OCI-LY1 (cell line): ENCODE data around the gene KLF5.

Source experiments
- H2AFZ ChIP-seq: fragments of 200-600 bp; sonication (generic), shearing (Covaris generic); 2 replicates; pipeline ENCODE4 v1.6.0; 2014; ENCODE audit warnings: antibody characterized with exemption, mild to moderate bottlenecking, low read length
- H3F3A ChIP-seq: fragments of 200-600 bp; sonication (generic), shearing (Covaris generic); 2 replicates; pipeline ENCODE4 v1.6.0; 2014; ENCODE audit warnings: mild to moderate bottlenecking, antibody characterized with exemption, low read length, moderate library complexity; ENCODE audit not compliant: insufficient read depth
- H3K27ac ChIP-seq: fragments of 200-600 bp; sonication (generic); 2 replicates; pipeline ENCODE4 v1.5.1; 2014; ENCODE audit warnings: low read length, mixed run types, mild to moderate bottlenecking, low read depth; ENCODE audit not compliant: poor library complexity, severe bottlenecking
- H3K27me3 ChIP-seq: fragments of 200-600 bp; sonication (generic); 2 replicates; pipeline ENCODE4 v1.6.0; 2014; ENCODE audit warnings: antibody characterized with exemption, mild to moderate bottlenecking, low read length, moderate library complexity; ENCODE audit not compliant: insufficient read depth
- H3K36me3 ChIP-seq: fragments of 200-600 bp; sonication (generic); 2 replicates; pipeline ENCODE4 v1.6.1; 2014; ENCODE audit warnings: mild to moderate bottlenecking, antibody characterized with exemption, low read length, moderate library complexity, mixed read lengths; ENCODE audit not compliant: insufficient read depth
- H3K4me1 ChIP-seq: fragments of 200-600 bp; sonication (generic); 2 replicates; pipeline ENCODE4 v1.5.1; 2014; ENCODE audit warnings: mild to moderate bottlenecking, low read length, moderate library complexity; ENCODE audit not compliant: insufficient read depth, severe bottlenecking
- H3K4me2 ChIP-seq: fragments of 200-600 bp; sonication (generic), shearing (Covaris generic); 2 replicates; pipeline ENCODE4 v1.6.1; 2014; ENCODE audit warnings: low read length
- H3K4me3 ChIP-seq: fragments of 200-600 bp; sonication (generic); 2 replicates; pipeline ENCODE4 v1.5.1; 2014; ENCODE audit warnings: low read length, low read depth, mild to moderate bottlenecking, mixed read lengths; ENCODE audit not compliant: poor library complexity, severe bottlenecking
- H3K79me2 ChIP-seq: fragments of 200-600 bp; shearing (Covaris generic); 2 replicates; pipeline ENCODE4 v1.6.1; 2016; ENCODE audit warnings: mixed run types, low read length, mixed read lengths; ENCODE audit not compliant: insufficient read depth
- H3K9ac ChIP-seq: fragments of 200-600 bp; sonication (generic), shearing (Covaris generic); 2 replicates; pipeline ENCODE4 v1.6.1; 2014; ENCODE audit warnings: mild to moderate bottlenecking, low read length, mixed read lengths
- H3K9me2 ChIP-seq: fragments of 200-600 bp; sonication (generic), shearing (Covaris generic); 2 replicates; pipeline ENCODE4 v1.6.1; 2014; ENCODE audit warnings: low read depth, mild to moderate bottlenecking, low read length, mixed read lengths
- H3K9me3 ChIP-seq: fragments of 200-600 bp; shearing (Covaris generic); 2 replicates; pipeline ENCODE4 v1.6.1; 2014; ENCODE audit warnings: low read length, mixed read lengths
- H4K20me1 ChIP-seq: fragments of 200-600 bp; sonication (generic), shearing (Covaris generic); 2 replicates; pipeline ENCODE4 v1.6.0; 2016; ENCODE audit warnings: mild to moderate bottlenecking, low read length; ENCODE audit not compliant: insufficient read depth
- CTCF ChIP-seq: fragments of 200-600 bp; sonication (generic), shearing (Covaris generic); IDR thresholded peaks from 2 replicates; pipeline ENCODE4 v1.5.1; 2017; ENCODE audit warnings: mild to moderate bottlenecking, antibody characterized with exemption, low read length, moderate library complexity, mixed read lengths
- EZH2 ChIP-seq: fragments of 200-600 bp; sonication (generic), shearing (Covaris generic); IDR thresholded peaks from 2 replicates; pipeline ENCODE4 v1.8.0; 2017; ENCODE audit warnings: borderline replicate concordance, mixed run types, mild to moderate bottlenecking, antibody characterized with exemption, low read length, moderate library complexity, mixed read lengths

Gene KLF5

GRCh38 chr13:73057284-73058063, 1.3 kb upstream of the KLF5 start:
- Histone ChIP-seq H3F3A (no peaks in the 10 kb centered on the region), H3K4me3 (no peak overlapping the region), H3K9ac (peak overlapping the region; percentile 30; the same call in 1 of the 2 replicates), H3K27me3 (no peaks in the 10 kb centered on the region; the same call in none of the 2 replicates), H4K20me1 (no peaks in the 10 kb centered on the region), H3K27ac (no peak overlapping the region), H3K9me2 (no peaks in the 10 kb centered on the region), H2AFZ (0 out of 2 replicates have a peak overlapping the region, but pooled peaks have one; percentile 10), H3K4me1 (peaks cover 20% of the 10 kb centered on the region), H3K79me2 (no peaks in the 10 kb centered on the region), H3K9me3 (no peaks in the 10 kb centered on the region), H3K36me3 (no peaks in the 10 kb centered on the region; the same call in 1 of the 2 replicates), H3K4me2 (no peak overlapping the region)
- no peak for TF ChIP-seq CTCF

DNA sequence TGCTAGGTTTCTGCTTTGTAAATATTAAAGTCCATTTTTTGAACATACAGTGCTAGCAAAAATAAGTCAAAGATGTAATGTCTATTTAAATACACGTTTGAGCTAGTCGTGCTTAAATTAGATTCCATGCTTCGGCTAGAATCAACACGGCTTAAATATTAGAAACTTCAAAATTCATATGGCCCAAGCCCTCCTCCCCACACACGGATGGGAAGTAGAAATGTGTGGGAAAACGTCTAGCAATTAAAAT, 816 bp upstream of the KLF5 start:
- Histone ChIP-seq H3K9me3 (no peaks in the 10 kb centered on the region), H3K9me2 (no peaks in the 10 kb centered on the region), H3K36me3 (no peaks in the 10 kb centered on the region; the same call in 1 of the 2 replicates), H4K20me1 (no peaks in the 10 kb centered on the region), H3K27ac (no peak overlapping the region), H3K79me2 (no peaks in the 10 kb centered on the region), H3K4me3 (peak overlapping the region; percentile 68), H3K4me2 (peak overlapping the region; percentile 67), H3F3A (no peaks in the 10 kb centered on the region), H3K4me1 (peaks cover 20% of the 10 kb centered on the region), H3K9ac (peak overlapping the region; percentile 30), H2AFZ (peak overlapping the region; percentile 10; the same call in 1 of the 2 replicates), H3K27me3 (no peaks in the 10 kb centered on the region; the same call in 1 of the 2 replicates)
- TF ChIP-seq EZH2 = no peak
- no peak for TF ChIP-seq CTCF

GRCh38 chr13:73058432-73058735, 421 bp upstream of the KLF5 start:
- peak overlapping the region; percentile 67 for H3K4me2 ChIP-seq
- TF ChIP-seq CTCF = no peak
- peak overlapping the region; percentile 10; the same call in 1 of the 2 replicates for H2AFZ ChIP-seq
- peaks cover 20% of the 10 kb centered on the region for H3K4me1 ChIP-seq
- no peaks in the 10 kb centered on the region; the same call in 1 of the 2 replicates for H3K27me3 ChIP-seq
- no peaks in the 10 kb centered on the region for H3F3A ChIP-seq
- no peak overlapping the region for H3K27ac ChIP-seq
- H3K9me3 ChIP-seq = no peaks in the 10 kb centered on the region
- H3K4me3 ChIP-seq = peak overlapping the region; percentile 68
- peak overlapping the region; percentile 30 for H3K9ac ChIP-seq
- H4K20me1 ChIP-seq = no peaks in the 10 kb centered on the region
- H3K9me2 ChIP-seq = no peaks in the 10 kb centered on the region
- no peaks in the 10 kb centered on the region; the same call in 1 of the 2 replicates for H3K36me3 ChIP-seq
- no peaks in the 10 kb centered on the region for H3K79me2 ChIP-seq
